BJ (cell line): ENCODE data around the gene KCNQ5. TPM values are rescaled to one million over a fixed set of nuclear protein-coding genes. Genes with fewer than 3 reads are reported as not detected.
"Not testable (repeated sequence)": the region's sequence is repeated elsewhere in the genome, so short reads cannot be mapped to it uniquely, and the experiment has no call there.

Experiments used
- CTCF ChIA-PET: fragments of 350-600 bp; formaldehyde crosslinking; extraction: SDS; loops from one replicate; lab custom pipeline; 2021; ENCODE audit warnings: antibody characterized with exemption, inconsistent platforms; lab: Yijun Ruan, JAX
- POLR2A ChIA-PET: fragments of 300-600 bp; sonication (Branson Sonifier 250); formaldehyde crosslinking; extraction: SDS; loops from one replicate; lab custom pipeline; 2021; ENCODE audit warnings: antibody characterized with exemption; lab: Charles Lee
- DNase-seq: peaks from one replicate; pipeline ENCODE4 v3.0.0-alpha.2; 2011; ENCODE audit warnings: low read depth
- H3K27me3 ChIP-seq: 2 replicates; pipeline ENCODE4 v1.6.0; 2011; ENCODE audit warnings: low read length; ENCODE audit not compliant: control insufficient read depth, insufficient read depth
- H3K36me3 ChIP-seq: 2 replicates; pipeline ENCODE4 v1.5.1; 2011; ENCODE audit warnings: low read length; ENCODE audit not compliant: control insufficient read depth, insufficient read depth
- H3K4me3 ChIP-seq: 2 replicates; pipeline ENCODE4 v1.5.1; 2011; ENCODE audit warnings: low read depth, mild to moderate bottlenecking, control low read depth, low read length
- polyA plus RNA-seq: library from polyadenylated mRNA; depleted of rRNA; stranded (reverse); fragments of >200 nt; gene quantifications from 2 replicates; pipeline ENCODE4 v1.2.3, GENCODE V29; 2011
- TF ChIP-seq, protein P1 (sequence below): IDR thresholded peaks from 2 replicates; pipeline ENCODE4 v1.5.1; 2011; ENCODE audit warnings: low read depth, mild to moderate bottlenecking, control low read depth, inconsistent platforms, low read length, moderate library complexity; ENCODE audit not compliant: insufficient read depth

Gene KCNQ5
- polyA plus RNA-seq, 1 experiment: 1.4 TPM

GRCh38 chr6:73180076-73180738 is 558.3 kb downstream of the KCNQ5 start:
- H3K36me3 ChIP-seq: no peaks in the 10 kb centered on the region
- no peaks in the 10 kb centered on the region for H3K27me3 ChIP-seq
- H3K4me3 ChIP-seq: no peak overlapping the region
- POLR2A ChIA-PET: no interaction called here
- CTCF ChIA-PET: interaction anchor here (0.7 to 1.8 kb wide), 8 partner anchors 9 to 768 kb away, joined by 3 to 15 read pairs (median 4); no protein-coding TSS in a partner anchor
- DNase-seq: no peak
- TF ChIP-seq, protein P1, sequence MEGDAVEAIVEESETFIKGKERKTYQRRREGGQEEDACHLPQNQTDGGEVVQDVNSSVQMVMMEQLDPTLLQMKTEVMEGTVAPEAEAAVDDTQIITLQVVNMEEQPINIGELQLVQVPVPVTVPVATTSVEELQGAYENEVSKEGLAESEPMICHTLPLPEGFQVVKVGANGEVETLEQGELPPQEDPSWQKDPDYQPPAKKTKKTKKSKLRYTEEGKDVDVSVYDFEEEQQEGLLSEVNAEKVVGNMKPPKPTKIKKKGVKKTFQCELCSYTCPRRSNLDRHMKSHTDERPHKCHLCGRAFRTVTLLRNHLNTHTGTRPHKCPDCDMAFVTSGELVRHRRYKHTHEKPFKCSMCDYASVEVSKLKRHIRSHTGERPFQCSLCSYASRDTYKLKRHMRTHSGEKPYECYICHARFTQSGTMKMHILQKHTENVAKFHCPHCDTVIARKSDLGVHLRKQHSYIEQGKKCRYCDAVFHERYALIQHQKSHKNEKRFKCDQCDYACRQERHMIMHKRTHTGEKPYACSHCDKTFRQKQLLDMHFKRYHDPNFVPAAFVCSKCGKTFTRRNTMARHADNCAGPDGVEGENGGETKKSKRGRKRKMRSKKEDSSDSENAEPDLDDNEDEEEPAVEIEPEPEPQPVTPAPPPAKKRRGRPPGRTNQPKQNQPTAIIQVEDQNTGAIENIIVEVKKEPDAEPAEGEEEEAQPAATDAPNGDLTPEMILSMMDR: no peak

GRCh38 chr6:73180763-73181619 is 559.1 kb downstream of the KCNQ5 start:
- Histone ChIP-seq H3K27me3 (no peaks in the 10 kb centered on the region), H3K36me3 (no peaks in the 10 kb centered on the region), H3K4me3 (peak overlapping the region; percentile 14; the same call in 1 of the 2 replicates)
- peak; percentile 28 for DNase-seq
- CTCF ChIA-PET: interaction anchor here (0.7 to 2.5 kb wide), 11 partner anchors 8 to 769 kb away, joined by 3 to 15 read pairs (median 4); no protein-coding TSS in a partner anchor
- TF ChIP-seq, protein P1: peak; percentile 84
- POLR2A ChIA-PET: no interaction called here

DNA sequence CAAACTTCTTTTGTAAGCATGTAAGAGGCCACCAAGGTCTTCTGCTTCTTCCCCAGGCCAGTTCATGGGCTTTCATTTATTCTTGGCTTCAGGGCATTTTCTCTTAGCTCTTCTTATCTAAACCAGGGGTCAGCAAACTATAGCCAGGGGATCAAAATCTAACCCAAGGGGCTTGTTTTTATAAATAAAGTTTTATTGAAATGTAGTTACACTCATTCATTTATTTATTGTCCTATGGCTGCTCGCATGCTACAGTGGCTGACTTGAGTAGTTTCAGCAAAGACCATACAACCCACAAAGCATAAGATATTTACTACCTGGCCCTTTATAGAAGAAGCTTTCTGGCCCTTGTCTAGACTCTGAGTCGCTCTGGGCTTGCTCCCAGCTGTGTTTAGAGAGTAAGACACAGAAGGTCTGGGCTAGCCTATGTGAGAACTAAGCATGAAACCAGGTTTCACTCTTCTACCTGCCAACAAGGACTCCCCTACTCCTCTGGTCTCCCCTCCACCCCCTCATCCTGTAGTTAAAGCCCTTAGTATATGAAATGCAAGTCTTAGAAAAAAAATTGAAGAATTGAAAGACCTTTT is 560.2 kb downstream of the KCNQ5 start:
- Histone ChIP-seq H3K27me3 (no peaks in the 10 kb centered on the region), H3K36me3 (no peaks in the 10 kb centered on the region), H3K4me3 (no peak overlapping the region)
- TF ChIP-seq, protein P1: no peak
- POLR2A ChIA-PET: no interaction called here
- CTCF ChIA-PET: interaction anchor here (0.7 to 2.5 kb wide), 10 partner anchors 13 to 770 kb away, joined by 3 to 17 read pairs (median 4); no protein-coding TSS in a partner anchor
- no peak for DNase-seq

GRCh38 chr6:73193302-73193701 is 571.4 kb downstream of the KCNQ5 start:
- CTCF ChIA-PET, POLR2A ChIA-PET, H3K36me3 ChIP-seq, H3K4me3 ChIP-seq, H3K27me3 ChIP-seq, DNase-seq: not testable (repeated sequence)

DNA sequence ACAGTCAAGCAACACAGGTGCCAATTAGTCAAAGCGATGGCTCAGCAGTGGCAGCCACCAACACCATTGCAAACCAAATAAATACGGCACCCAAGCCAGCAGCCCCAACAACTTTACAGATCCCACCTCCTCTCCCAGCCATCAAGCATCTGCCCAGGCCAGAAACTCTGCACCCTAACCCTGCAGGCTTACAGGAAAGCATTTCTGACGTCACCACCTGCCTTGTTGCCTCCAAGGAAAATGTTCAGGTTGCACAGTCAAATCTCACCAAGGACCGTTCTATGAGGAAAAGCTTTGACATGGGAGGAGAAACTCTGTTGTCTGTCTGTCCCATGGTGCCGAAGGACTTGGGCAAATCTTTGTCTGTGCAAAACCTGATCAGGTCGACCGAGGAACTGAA is 572.9 kb downstream of the KCNQ5 start:
- DNase-seq: no peak
- POLR2A ChIA-PET: no interaction called here
- Histone ChIP-seq H3K4me3 (no peak overlapping the region), H3K36me3 (no peaks in the 10 kb centered on the region), H3K27me3 (no peaks in the 10 kb centered on the region)
- TF ChIP-seq, protein P1: no peak
- CTCF ChIA-PET: no interaction called here
